HT-29 (cell line): ENCODE measurements around the gene ZNF574. TPM values are rescaled to one million over a fixed set of nuclear protein-coding genes. Genes with fewer than 3 reads are reported as not detected.
A peak's percentile ranks its signal among the peaks of the same experiment; 100 is the strongest.

Experiments used
- DNase-seq: peaks from one replicate; pipeline ENCODE4 v3.0.0-alpha.2; 2015; ENCODE audit warnings: low spot score
- total RNA-seq: library from RNA; depleted of rRNA; stranded (reverse); fragments of >200 nt; shearing (Covaris generic); gene quantifications from 2 replicates; pipeline ENCODE4 v1.2.3, GENCODE V29; 2014

ZNF574 gene
- total RNA-seq, 1 experiment from 2014 or later = 48.5 TPM

GRCh38 chr19:42080764-42081375, 4.9 kb downstream of the ZNF574 start:
- no peak for DNase-seq

GRCh38 chr19:42081584-42082203, 5.7 kb downstream of the ZNF574 start:
- peak; percentile 75 for DNase-seq

GRCh38 chr19:42083537-42083936, 7.6 kb downstream of the ZNF574 start:
- no peak for DNase-seq

- DNase-seq = no peak
Measured at GRCh38 chr19:42086188-42086736, 10.3 kb downstream of the ZNF574 start.

GRCh38 chr19:42086770-42087550, 11.0 kb downstream of the ZNF574 start:
- no peak for DNase-seq

GRCh38 chr19:42088471-42089190, 12.7 kb downstream of the ZNF574 start:
- DNase-seq = no peak

GRCh38 chr19:42089191-42089750, 13.3 kb downstream of the ZNF574 start:
- DNase-seq = no peak

GRCh38 chr19:42089772-42090171, 13.8 kb downstream of the ZNF574 start:
- DNase-seq = no peak

GRCh38 chr19:42090672-42091071, 14.7 kb downstream of the ZNF574 start:
- no peak for DNase-seq

- no peak for DNase-seq
Measured at GRCh38 chr19:42091300-42091699, 15.3 kb downstream of the ZNF574 start.

- peak; percentile 75 for DNase-seq
Measured at GRCh38 chr19:42091742-42092141, 15.8 kb downstream of the ZNF574 start.

- DNase-seq = peak; percentile 79
Measured at GRCh38 chr19:42092350-42092749, 16.4 kb downstream of the ZNF574 start.

GRCh38 chr19:42093505-42093904, 17.5 kb downstream of the ZNF574 start:
- DNase-seq = no peak

- no peak for DNase-seq
Measured at GRCh38 chr19:42093926-42094325, 18.0 kb downstream of the ZNF574 start.

GRCh38 chr19:42095142-42095813, 19.3 kb downstream of the ZNF574 start:
- DNase-seq = no peak

- no peak for DNase-seq
Measured at GRCh38 chr19:42095814-42096230, 19.9 kb downstream of the ZNF574 start.

- no peak for DNase-seq
Measured at GRCh38 chr19:42096255-42096837, 20.4 kb downstream of the ZNF574 start.

GRCh38 chr19:42097461-42097860, 21.5 kb downstream of the ZNF574 start:
- no peak for DNase-seq

GRCh38 chr19:42098781-42099180, 22.8 kb downstream of the ZNF574 start:
- no peak for DNase-seq

GRCh38 chr19:42099336-42099925, 23.5 kb downstream of the ZNF574 start:
- no peak for DNase-seq
